A549 treated with CpdA at 1 μM for 4 hours (cell line): Measurements from ENCODE around the gene GCSAML. TPM values are rescaled to one million over a fixed set of nuclear protein-coding genes. Genes with fewer than 3 reads are reported as not detected.

Experiments used
- total RNA-seq: library from RNA; stranded (reverse); fragments of 200-300 nt; extraction: Qiagen RNA extraction; gene quantifications from 5 replicates; pipeline ENCODE4 v1.2.3, GENCODE V29; 2022; ENCODE audit warnings: low read depth

Gene GCSAML
- total RNA-seq = not detected in 5 replicates

DNA sequence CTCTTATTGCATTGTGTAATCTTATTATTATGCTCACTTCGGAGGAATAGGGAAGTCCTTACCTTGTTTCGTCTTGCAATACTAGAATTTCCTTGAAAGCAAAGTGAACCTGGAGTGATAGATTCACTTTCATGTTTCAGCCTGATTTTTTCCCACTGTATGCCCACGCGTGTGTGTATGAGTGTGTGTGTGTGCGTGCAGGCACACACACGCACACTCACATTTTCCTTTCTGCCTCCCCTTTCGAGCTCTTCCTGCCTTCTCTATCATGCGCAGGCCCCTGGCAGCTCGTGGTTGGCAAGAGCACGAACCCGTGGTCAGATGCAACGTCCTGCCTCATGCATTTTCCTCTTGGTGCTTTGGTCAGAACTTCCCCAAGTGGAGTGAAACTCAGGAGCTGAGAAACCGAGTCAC, at the start of gene GCSAML:
Gene GCSAML, plus strand, starts transcription at position 366 of the 414 bp plus-strand sequence. CDS start 58 bp downstream, outside the sequence.

DNA sequence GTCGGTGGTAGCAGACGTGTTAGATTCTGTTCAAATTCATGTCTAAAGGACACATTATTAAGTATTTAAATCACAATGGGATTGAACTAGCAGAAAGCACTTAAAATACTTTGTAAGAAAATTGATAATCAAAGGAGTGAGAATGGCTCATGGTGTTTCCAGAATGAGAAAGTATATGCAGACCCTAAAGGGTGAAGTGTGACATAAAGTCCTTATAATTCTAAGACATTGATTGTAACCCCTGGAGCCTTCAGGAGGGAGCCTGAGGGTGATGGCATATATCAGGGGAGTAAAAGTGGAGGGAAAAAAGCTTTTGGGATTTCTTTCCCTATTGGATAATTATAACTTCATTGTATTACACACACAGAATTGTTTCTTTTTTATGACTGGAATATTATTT, 12.6 kb upstream of the GCSAML start, which contains the start of gene OR2C3:
Gene OR2C3, minus strand, starts transcription at position 101 of the 400 bp plus-strand sequence. CDS start 3,929 bp downstream, outside the sequence.

DNA sequence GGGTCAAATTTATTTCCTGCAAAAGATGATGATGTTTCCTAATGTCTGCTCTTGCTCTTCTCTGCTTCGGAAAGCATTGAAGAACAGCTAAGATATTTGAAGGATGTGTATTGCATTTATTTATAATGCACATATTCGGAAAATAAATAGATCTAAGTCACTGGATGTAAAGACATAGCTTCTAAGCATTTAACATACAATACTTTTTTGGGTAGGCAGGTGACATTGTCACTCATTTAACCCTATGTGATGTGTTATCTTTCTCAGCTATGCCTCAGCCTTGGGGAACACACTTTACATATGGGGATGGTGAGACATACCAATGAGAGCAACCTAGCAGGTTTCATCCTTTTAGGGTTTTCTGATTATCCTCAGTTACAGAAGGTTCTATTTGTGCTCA, 39.1 kb downstream of the GCSAML start, which contains the start of gene OR2G2:
Gene OR2G2, plus strand, starts transcription at position 301 of the 400 bp plus-strand sequence. Its CDS starts 0 bp downstream, at position 301.

DNA sequence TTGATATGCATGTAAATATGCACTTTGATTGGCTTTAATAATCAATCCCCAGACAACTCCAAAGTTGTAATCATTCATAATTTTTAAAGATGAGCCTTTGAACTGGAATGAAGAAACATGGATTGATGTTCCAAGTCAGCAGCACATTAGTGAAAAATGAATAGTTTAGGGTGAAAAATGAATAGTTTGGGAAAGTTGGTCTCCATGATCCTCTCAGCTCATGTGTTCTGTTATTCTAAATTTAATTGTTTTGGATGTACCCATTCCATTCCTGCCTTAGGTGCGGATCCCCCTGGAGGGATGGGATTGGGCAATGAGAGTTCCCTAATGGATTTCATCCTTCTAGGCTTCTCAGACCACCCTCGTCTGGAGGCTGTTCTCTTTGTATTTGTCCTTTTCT, 56.4 kb downstream of the GCSAML start, which contains the start of gene OR2G3:
Gene OR2G3, plus strand, starts transcription at position 301 of the 400 bp plus-strand sequence. Its CDS starts 0 bp downstream, at position 301.

Other genes with a start within 250 kb of the GCSAML start
- 15.1 to 18.4 TPM (median 16.2 TPM) in 5 replicates for gene ZNF496, start 217.3 kb upstream of the GCSAML start, total RNA-seq
- not detected in 5 replicates for gene NLRP3, start 133.0 kb upstream of the GCSAML start, total RNA-seq
- gene OR2B11, start 91.0 kb upstream of the GCSAML start, total RNA-seq = not detected in 5 replicates
- not detected in 5 replicates for gene OR2C3, start 12.7 kb upstream of the GCSAML start, total RNA-seq
- not detected in 5 replicates for gene OR2G2, start 39.2 kb downstream of the GCSAML start, total RNA-seq
- gene OR2G3, start 56.5 kb downstream of the GCSAML start, total RNA-seq = not detected in 5 replicates
- gene OR13G1, start 130.6 kb downstream of the GCSAML start, total RNA-seq = not detected in 5 replicates
- not detected in 5 replicates for gene OR6F1, start 167.5 kb downstream of the GCSAML start, total RNA-seq
- gene OR14K1, start 189.5 kb downstream of the GCSAML start, total RNA-seq = not detected in 5 replicates
- not detected in 5 replicates for gene OR14A2, start 199.0 kb downstream of the GCSAML start, total RNA-seq
- not detected in 5 replicates for gene OR1C1, start 211.4 kb downstream of the GCSAML start, total RNA-seq